ENCODE data around the gene SCARF2. TPM values are rescaled to one million over a fixed set of nuclear protein-coding genes. Genes with fewer than 3 reads are reported as not detected.

Gene SCARF2
- total RNA-seq, 4 donors from 2014 or later, result 6.1 to 9.6 (median 8.4) TPM

GRCh38 chr22:20449819-20450550 is 12.4 kb upstream of the SCARF2 start:
- 93 to 96% methylated on average over 19 of the region's 19 CpGs for WGBS, 2 donors
- intact Hi-C loops (cut with DNase I; ENCODE audit: low total_unique reads), result no loop called here
- no peak overlapping the region for H3K4me3 ChIP-seq (ENCODE audit: low read depth, poor library complexity, severe bottlenecking)
- no peak for TF ChIP-seq POLR2A (IDR thresholded peaks at IDR 0.05)
- TF ChIP-seq, protein P1, sequence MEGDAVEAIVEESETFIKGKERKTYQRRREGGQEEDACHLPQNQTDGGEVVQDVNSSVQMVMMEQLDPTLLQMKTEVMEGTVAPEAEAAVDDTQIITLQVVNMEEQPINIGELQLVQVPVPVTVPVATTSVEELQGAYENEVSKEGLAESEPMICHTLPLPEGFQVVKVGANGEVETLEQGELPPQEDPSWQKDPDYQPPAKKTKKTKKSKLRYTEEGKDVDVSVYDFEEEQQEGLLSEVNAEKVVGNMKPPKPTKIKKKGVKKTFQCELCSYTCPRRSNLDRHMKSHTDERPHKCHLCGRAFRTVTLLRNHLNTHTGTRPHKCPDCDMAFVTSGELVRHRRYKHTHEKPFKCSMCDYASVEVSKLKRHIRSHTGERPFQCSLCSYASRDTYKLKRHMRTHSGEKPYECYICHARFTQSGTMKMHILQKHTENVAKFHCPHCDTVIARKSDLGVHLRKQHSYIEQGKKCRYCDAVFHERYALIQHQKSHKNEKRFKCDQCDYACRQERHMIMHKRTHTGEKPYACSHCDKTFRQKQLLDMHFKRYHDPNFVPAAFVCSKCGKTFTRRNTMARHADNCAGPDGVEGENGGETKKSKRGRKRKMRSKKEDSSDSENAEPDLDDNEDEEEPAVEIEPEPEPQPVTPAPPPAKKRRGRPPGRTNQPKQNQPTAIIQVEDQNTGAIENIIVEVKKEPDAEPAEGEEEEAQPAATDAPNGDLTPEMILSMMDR (IDR thresholded peaks at IDR 0.05), result no peak
- DNase-seq (ENCODE audit: low spot score in 2 of 2), result no peak

DNA sequence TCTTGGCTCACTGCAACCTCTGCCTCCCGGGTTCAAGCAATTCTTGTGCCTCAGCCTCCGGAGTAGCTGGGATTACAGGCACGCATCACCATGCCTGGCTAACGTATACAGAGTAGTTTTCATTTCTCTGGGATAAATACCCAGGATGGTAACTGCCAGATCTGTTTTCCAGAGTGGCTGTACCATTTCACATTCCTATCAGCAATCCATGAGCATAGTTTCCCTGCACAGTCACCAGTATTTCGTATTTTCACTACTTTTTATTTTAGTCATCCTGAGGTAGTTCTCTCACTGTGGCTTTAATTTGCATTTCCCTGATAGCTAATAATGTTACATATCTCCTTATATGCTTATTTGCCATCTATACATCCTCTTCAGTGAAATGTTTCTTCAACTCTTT is 11.0 kb upstream of the SCARF2 start:
- H3K4me3 ChIP-seq (ENCODE audit: low read depth, poor library complexity, severe bottlenecking), result no peak overlapping the region
- TF ChIP-seq, protein P1 (IDR thresholded peaks at IDR 0.05), result no peak
- TF ChIP-seq POLR2A (IDR thresholded peaks at IDR 0.05), result no peak
- intact Hi-C loops (cut with DNase I; ENCODE audit: low total_unique reads), result no loop called here
- no peak for DNase-seq (ENCODE audit: low spot score in 2 of 2)
- WGBS, 2 donors, result 90 to 97% methylated on average over 5 of the region's 5 CpGs

GRCh38 chr22:20446383-20446970 is 8.9 kb upstream of the SCARF2 start:
- no peak for TF ChIP-seq POLR2A (IDR thresholded peaks at IDR 0.05)
- TF ChIP-seq, protein P1 (IDR thresholded peaks at IDR 0.05), result no peak
- no peak for DNase-seq (ENCODE audit: low spot score in 2 of 2)
- intact Hi-C loops (cut with DNase I; ENCODE audit: low total_unique reads), result no loop called here
- H3K4me3 ChIP-seq (ENCODE audit: low read depth, poor library complexity, severe bottlenecking), result no peak overlapping the region
- 93 to 94% methylated on average over 21 of the region's 21 CpGs for WGBS, 2 donors

DNA sequence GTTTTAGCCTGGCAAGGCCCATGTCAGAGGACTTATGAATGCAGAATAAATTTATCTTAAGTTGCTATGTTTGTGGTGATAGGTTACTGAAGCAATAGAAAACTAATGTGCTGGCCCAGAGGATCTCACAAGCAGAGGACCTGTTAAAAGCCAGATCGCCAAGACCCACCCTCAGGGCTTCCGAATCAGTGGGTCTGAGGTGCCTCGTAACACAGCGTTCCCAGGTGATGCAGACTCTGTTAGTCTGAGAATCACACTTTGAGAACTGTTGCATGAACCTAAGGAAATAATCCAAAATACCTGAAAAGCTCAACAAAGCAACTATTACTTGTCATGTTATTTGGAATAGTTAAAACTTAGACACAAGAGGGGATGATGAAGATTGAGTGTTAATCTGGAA is 6.7 kb upstream of the SCARF2 start:
- no peak for DNase-seq (ENCODE audit: low spot score in 2 of 2)
- no peak overlapping the region for H3K4me3 ChIP-seq (ENCODE audit: low read depth, poor library complexity, severe bottlenecking)
- intact Hi-C loops (cut with DNase I; ENCODE audit: low total_unique reads), result no loop called here
- 95 to 98% methylated on average over 4 of the region's 4 CpGs for WGBS, 2 donors
- TF ChIP-seq POLR2A (IDR thresholded peaks at IDR 0.05), result no peak
- TF ChIP-seq, protein P1 (IDR thresholded peaks at IDR 0.05), result no peak

- WGBS, 2 donors, result 74 to 76% methylated on average over 7 of the region's 7 CpGs
- H3K4me3 ChIP-seq (ENCODE audit: low read depth, poor library complexity, severe bottlenecking), result no peak overlapping the region
- TF ChIP-seq, protein P1 (IDR thresholded peaks at IDR 0.05), result no peak
- no peak for TF ChIP-seq POLR2A (IDR thresholded peaks at IDR 0.05)
- intact Hi-C loops (cut with DNase I; ENCODE audit: low total_unique reads), result no loop called here
- DNase-seq (ENCODE audit: low spot score in 2 of 2), result no peak
Observed at GRCh38 chr22:20442485-20443284, 5.1 kb upstream of the SCARF2 start.

Data from lower leg skin (tissue), 4 donors.